K562 (cell line): Measurements from ENCODE around the gene MYLK4. TPM values are rescaled to one million over a fixed set of nuclear protein-coding genes. Genes with fewer than 3 reads are reported as not detected.

Experiments used
- FOXK2 ChIP-seq, 2 experiments: fragments of 450-650 bp; IDR thresholded peaks in 1 of 2; conservative IDR thresholded peaks in 1 of 2; 2 replicates each; pipeline ENCODE4 v1.6.1; 2016; ENCODE audit warnings: low read depth in 2 of 2, mild to moderate bottlenecking in 1 of 2
- SREBF2 ChIP-seq: sonication (generic); formaldehyde crosslinking; IDR thresholded peaks from 2 replicates; pipeline ENCODE4 v1.4.0; 2020; ENCODE audit warnings: mild to moderate bottlenecking, missing genetic modification reagents
- TSHZ1 ChIP-seq: fragments of 250-450 bp; sonication (Bioruptor Pico); IDR thresholded peaks from 2 replicates; pipeline ENCODE4 v1.4.0; 2020; ENCODE audit warnings: mild to moderate bottlenecking, moderate library complexity
- polyA plus RNA-seq, 8 experiments: library from polyadenylated mRNA; depleted of rRNA in 4 of 8; stranded (reverse) in 5 of 8; unstranded in 3 of 8; fragments of >200 nt; fragmentation: Nextera tagmentation in 2 of 8; fragmentation: Illumina TruSeq in 1 of 8; extraction: Ambion mirVana in 2 of 8; extraction: Trizol in 1 of 8; gene quantifications; 2 replicates each; pipeline versions ENCODE4 v1.2.1 to v1.2.3, GENCODE V29; 2011 to 2014; ENCODE audit warnings: inconsistent platforms in 1 of 8, missing spikeins in 1 of 8
- total RNA-seq, 7 experiments: library from RNA; depleted of rRNA in 6 of 7; stranded (reverse); fragments of >200 nt in 6 of 7; fragmentation: Illumina TruSeq in 2 of 7; extraction: Trizol in 2 of 7; gene quantifications; 2 replicates each; pipeline versions ENCODE4 v1.2.1 to v1.2.3, GENCODE V29; 2011 to 2021; ENCODE audit warnings: low replicate concordance in 1 of 7
- TF ChIP-seq, protein P1 (sequence below): sonication (generic); formaldehyde crosslinking; IDR thresholded peaks from 2 replicates; pipeline ENCODE4 v1.8.0; 2023; ENCODE audit warnings: mild to moderate bottlenecking, missing genetic modification reagents
- TF ChIP-seq, protein P2 (sequence below): fragments of 450-650 bp; conservative IDR thresholded peaks from 2 replicates; pipeline ENCODE4 v1.6.1; 2016; ENCODE audit warnings: missing genetic modification characterization, low read depth, mild to moderate bottlenecking, missing compliant biosample characterization, moderate library complexity
- TF ChIP-seq, protein P3 (sequence below): fragments of 150-350 bp; conservative IDR thresholded peaks from 2 replicates; pipeline ENCODE4 v1.6.1; 2014; ENCODE audit warnings: low read length

The MYLK4 gene
- total and polyA plus RNA-seq, 9 of the 15 experiments (the other 6 are each of a cell fraction or from before 2014, with no cell fraction given), result 0.01 to 0.15 (median 0.06) TPM

DNA sequence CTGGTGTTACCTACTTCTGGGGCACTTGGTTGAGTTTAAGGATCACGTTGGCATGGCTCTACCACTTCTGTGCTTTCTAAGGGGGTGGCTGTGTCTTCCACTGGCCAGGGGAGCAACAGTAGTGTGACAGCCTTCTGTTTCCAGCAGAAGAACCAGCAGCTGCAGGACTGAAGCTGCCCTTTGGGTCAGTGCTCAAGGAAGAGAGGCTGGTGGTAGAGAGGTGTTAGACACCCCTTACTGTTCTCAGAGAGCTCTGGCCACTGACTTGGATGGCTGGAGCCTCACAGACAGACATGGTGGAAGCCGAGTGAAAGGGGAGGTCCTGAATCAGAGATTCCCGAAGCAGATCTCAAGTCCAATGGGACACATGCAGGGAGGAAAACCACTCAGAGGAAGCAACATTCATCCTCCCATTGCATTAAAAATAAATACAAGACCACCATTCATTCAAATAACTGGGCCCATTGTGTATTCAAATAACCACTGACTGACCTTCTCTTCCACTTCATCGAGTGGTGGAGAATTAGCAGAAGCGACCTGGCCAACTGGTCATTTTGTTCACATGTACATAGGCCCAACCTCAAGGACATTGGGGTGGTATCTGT is 106.7 kb downstream of the MYLK4 start (continued):
- TF ChIP-seq, protein P1, sequence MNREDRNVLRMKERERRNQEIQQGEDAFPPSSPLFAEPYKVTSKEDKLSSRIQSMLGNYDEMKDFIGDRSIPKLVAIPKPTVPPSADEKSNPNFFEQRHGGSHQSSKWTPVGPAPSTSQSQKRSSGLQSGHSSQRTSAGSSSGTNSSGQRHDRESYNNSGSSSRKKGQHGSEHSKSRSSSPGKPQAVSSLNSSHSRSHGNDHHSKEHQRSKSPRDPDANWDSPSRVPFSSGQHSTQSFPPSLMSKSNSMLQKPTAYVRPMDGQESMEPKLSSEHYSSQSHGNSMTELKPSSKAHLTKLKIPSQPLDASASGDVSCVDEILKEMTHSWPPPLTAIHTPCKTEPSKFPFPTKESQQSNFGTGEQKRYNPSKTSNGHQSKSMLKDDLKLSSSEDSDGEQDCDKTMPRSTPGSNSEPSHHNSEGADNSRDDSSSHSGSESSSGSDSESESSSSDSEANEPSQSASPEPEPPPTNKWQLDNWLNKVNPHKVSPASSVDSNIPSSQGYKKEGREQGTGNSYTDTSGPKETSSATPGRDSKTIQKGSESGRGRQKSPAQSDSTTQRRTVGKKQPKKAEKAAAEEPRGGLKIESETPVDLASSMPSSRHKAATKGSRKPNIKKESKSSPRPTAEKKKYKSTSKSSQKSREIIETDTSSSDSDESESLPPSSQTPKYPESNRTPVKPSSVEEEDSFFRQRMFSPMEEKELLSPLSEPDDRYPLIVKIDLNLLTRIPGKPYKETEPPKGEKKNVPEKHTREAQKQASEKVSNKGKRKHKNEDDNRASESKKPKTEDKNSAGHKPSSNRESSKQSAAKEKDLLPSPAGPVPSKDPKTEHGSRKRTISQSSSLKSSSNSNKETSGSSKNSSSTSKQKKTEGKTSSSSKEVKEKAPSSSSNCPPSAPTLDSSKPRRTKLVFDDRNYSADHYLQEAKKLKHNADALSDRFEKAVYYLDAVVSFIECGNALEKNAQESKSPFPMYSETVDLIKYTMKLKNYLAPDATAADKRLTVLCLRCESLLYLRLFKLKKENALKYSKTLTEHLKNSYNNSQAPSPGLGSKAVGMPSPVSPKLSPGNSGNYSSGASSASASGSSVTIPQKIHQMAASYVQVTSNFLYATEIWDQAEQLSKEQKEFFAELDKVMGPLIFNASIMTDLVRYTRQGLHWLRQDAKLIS (CRISPR knock-in tag), result no peak
- TF ChIP-seq, protein P2, sequence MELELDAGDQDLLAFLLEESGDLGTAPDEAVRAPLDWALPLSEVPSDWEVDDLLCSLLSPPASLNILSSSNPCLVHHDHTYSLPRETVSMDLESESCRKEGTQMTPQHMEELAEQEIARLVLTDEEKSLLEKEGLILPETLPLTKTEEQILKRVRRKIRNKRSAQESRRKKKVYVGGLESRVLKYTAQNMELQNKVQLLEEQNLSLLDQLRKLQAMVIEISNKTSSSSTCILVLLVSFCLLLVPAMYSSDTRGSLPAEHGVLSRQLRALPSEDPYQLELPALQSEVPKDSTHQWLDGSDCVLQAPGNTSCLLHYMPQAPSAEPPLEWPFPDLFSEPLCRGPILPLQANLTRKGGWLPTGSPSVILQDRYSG, result no peak
- TF ChIP-seq, protein P3, sequence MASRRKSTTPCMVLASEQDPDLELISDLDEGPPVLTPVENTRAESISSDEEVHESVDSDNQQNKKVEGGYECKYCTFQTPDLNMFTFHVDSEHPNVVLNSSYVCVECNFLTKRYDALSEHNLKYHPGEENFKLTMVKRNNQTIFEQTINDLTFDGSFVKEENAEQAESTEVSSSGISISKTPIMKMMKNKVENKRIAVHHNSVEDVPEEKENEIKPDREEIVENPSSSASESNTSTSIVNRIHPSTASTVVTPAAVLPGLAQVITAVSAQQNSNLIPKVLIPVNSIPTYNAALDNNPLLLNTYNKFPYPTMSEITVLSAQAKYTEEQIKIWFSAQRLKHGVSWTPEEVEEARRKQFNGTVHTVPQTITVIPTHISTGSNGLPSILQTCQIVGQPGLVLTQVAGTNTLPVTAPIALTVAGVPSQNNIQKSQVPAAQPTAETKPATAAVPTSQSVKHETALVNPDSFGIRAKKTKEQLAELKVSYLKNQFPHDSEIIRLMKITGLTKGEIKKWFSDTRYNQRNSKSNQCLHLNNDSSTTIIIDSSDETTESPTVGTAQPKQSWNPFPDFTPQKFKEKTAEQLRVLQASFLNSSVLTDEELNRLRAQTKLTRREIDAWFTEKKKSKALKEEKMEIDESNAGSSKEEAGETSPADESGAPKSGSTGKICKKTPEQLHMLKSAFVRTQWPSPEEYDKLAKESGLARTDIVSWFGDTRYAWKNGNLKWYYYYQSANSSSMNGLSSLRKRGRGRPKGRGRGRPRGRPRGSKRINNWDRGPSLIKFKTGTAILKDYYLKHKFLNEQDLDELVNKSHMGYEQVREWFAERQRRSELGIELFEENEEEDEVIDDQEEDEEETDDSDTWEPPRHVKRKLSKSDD, result no peak
- TF ChIP-seq TSHZ1 (CRISPR knock-in tag) (no peak), SREBF2 (CRISPR knock-in tag) (no peak), FOXK2 (conservative IDR thresholded peaks at IDR 0.05 in 1 of 2, IDR thresholded peaks at IDR 0.05 in 1 of 2; ENCODE audit: low read depth in 2 of 2) (no peak)
- TF ChIP-seq, all 486 proteins: peak for 0
